ENCODE data around the gene C6orf52. TPM values are rescaled to one million over a fixed set of nuclear protein-coding genes. Genes with fewer than 3 reads are reported as not detected.

Gene C6orf52
- total RNA-seq, 1 donor from 2014 or later: 3.5 TPM

- no peak for DNase-seq (ENCODE audit: low spot score, unreplicated experiment)
- Mint-ChIP-seq H3K27me3 (no peaks in the 10 kb centered on the region), H3K36me3 (ENCODE audit: insufficient read depth) (peaks cover 2% of the 10 kb centered on the region), H3K9me3 (ENCODE audit: low read depth) (no peaks in the 10 kb centered on the region), H3K27ac (peak overlapping the region; percentile 100), H3K4me3 (ENCODE audit: low read depth) (peak overlapping the region; percentile 97), H3K4me1 (ENCODE audit: low read depth) (peaks cover 33% of the 10 kb centered on the region)
- TF ChIP-seq CTCF (IDR thresholded peaks at IDR 0.05; ENCODE audit: unreplicated experiment): no peak
Observed at GRCh38 chr6:10695086-10695657, 756 bp upstream of the C6orf52 start.

GRCh38 chr6:10692965-10693538 lies 1.4 kb downstream of the C6orf52 start:
- TF ChIP-seq CTCF (IDR thresholded peaks at IDR 0.05; ENCODE audit: unreplicated experiment): no peak
- DNase-seq (ENCODE audit: low spot score, unreplicated experiment): no peak
- Mint-ChIP-seq H3K27me3 (no peaks in the 10 kb centered on the region), H3K36me3 (ENCODE audit: insufficient read depth) (no peaks in the 10 kb centered on the region), H3K4me1 (ENCODE audit: low read depth) (peaks cover 45% of the 10 kb centered on the region), H3K9me3 (ENCODE audit: low read depth) (no peaks in the 10 kb centered on the region), H3K27ac (peak overlapping the region; percentile 100), H3K4me3 (ENCODE audit: low read depth) (peak overlapping the region; percentile 97)

- peaks cover 53% of the 10 kb centered on the region for H3K4me1 Mint-ChIP-seq (ENCODE audit: low read depth)
- DNase-seq (ENCODE audit: low spot score, unreplicated experiment): no peak
- H3K27ac Mint-ChIP-seq: peak overlapping the region; percentile 85
- no peak for TF ChIP-seq CTCF (IDR thresholded peaks at IDR 0.05; ENCODE audit: unreplicated experiment)
- no peaks in the 10 kb centered on the region for H3K9me3 Mint-ChIP-seq (ENCODE audit: low read depth)
- peak overlapping the region; percentile 62 for H3K4me3 Mint-ChIP-seq (ENCODE audit: low read depth)
- H3K36me3 Mint-ChIP-seq (ENCODE audit: insufficient read depth): no peaks in the 10 kb centered on the region
- no peaks in the 10 kb centered on the region for H3K27me3 Mint-ChIP-seq
Observed at GRCh38 chr6:10690651-10691445, 3.6 kb downstream of the C6orf52 start.

- no peak for DNase-seq (ENCODE audit: low spot score, unreplicated experiment)
- Mint-ChIP-seq H3K4me1 (ENCODE audit: low read depth) (peaks cover 42% of the 10 kb centered on the region), H3K4me3 (ENCODE audit: low read depth) (peak overlapping the region; percentile 46), H3K9me3 (ENCODE audit: low read depth) (no peaks in the 10 kb centered on the region), H3K27ac (no peak overlapping the region), H3K36me3 (ENCODE audit: insufficient read depth) (no peaks in the 10 kb centered on the region), H3K27me3 (peaks cover 5% of the 10 kb centered on the region)
- TF ChIP-seq CTCF (IDR thresholded peaks at IDR 0.05; ENCODE audit: unreplicated experiment): no peak
Observed at GRCh38 chr6:10687582-10687981, 6.8 kb downstream of the C6orf52 start.

- Mint-ChIP-seq H3K27me3 (peaks cover 5% of the 10 kb centered on the region), H3K9me3 (ENCODE audit: low read depth) (no peaks in the 10 kb centered on the region), H3K4me3 (ENCODE audit: low read depth) (no peak overlapping the region), H3K36me3 (ENCODE audit: insufficient read depth) (no peaks in the 10 kb centered on the region), H3K27ac (peak overlapping the region; percentile 47), H3K4me1 (ENCODE audit: low read depth) (peaks cover 48% of the 10 kb centered on the region)
- DNase-seq (ENCODE audit: low spot score, unreplicated experiment): no peak
- TF ChIP-seq CTCF (IDR thresholded peaks at IDR 0.05; ENCODE audit: unreplicated experiment): no peak
Observed at GRCh38 chr6:10686901-10687300, 7.5 kb downstream of the C6orf52 start.

All from progenitor cell of endocrine pancreas (in vitro differentiated cells).